ENCODE data around the gene CTIF. TPM values are rescaled to one million over a fixed set of nuclear protein-coding genes. Genes with fewer than 3 reads are reported as not detected.

Gene CTIF
- total RNA-seq, 1 experiment from 2014 or later = 95.8 TPM

- Mint-ChIP-seq H3K27ac (ENCODE audit: low read depth, unreplicated experiment) (no peak overlapping the region), H3K4me3 (ENCODE audit: unreplicated experiment) (no peak overlapping the region), H3K4me1 (ENCODE audit: insufficient read depth, unreplicated experiment) (peaks cover 18% of the 10 kb centered on the region), H3K9me3 (ENCODE audit: unreplicated experiment) (no peaks in the 10 kb centered on the region), H3K36me3 (ENCODE audit: insufficient read depth, unreplicated experiment) (peaks cover 16% of the 10 kb centered on the region), H3K27me3 (ENCODE audit: insufficient read depth, unreplicated experiment) (no peaks in the 10 kb centered on the region)
- DNase-seq (ENCODE audit: unreplicated experiment) = no peak
- ChIA-PET POLR2A (no interaction called here), CTCF (no interaction called here)
- TF ChIP-seq CTCF (IDR thresholded peaks at IDR 0.05; ENCODE audit: unreplicated experiment) = no peak
- intact Hi-C loops (cut with micrococcal nuclease) = no loop called here
- BruUV-seq (replicated peaks) = no TSS peak
Observed at GRCh38 chr18:48594471-48595094, 55.8 kb downstream of the CTIF start.

- ChIA-PET POLR2A (no interaction called here), CTCF (no interaction called here)
- no TSS peak for BruUV-seq (replicated peaks)
- intact Hi-C loops (cut with micrococcal nuclease) = no loop called here
- H3K9me3 Mint-ChIP-seq (ENCODE audit: unreplicated experiment) = no peaks in the 10 kb centered on the region
- H3K4me3 Mint-ChIP-seq (ENCODE audit: unreplicated experiment) = no peak overlapping the region
- no peak for TF ChIP-seq CTCF (IDR thresholded peaks at IDR 0.05; ENCODE audit: unreplicated experiment)
- DNase-seq (ENCODE audit: unreplicated experiment) = no peak
- H3K27ac Mint-ChIP-seq (ENCODE audit: low read depth, unreplicated experiment) = no peak overlapping the region
- H3K36me3 Mint-ChIP-seq (ENCODE audit: insufficient read depth, unreplicated experiment) = peaks cover 16% of the 10 kb centered on the region
- peaks cover 6% of the 10 kb centered on the region for H3K4me1 Mint-ChIP-seq (ENCODE audit: insufficient read depth, unreplicated experiment)
- H3K27me3 Mint-ChIP-seq (ENCODE audit: insufficient read depth, unreplicated experiment) = no peaks in the 10 kb centered on the region
Observed at GRCh38 chr18:48595703-48596218, 56.9 kb downstream of the CTIF start.

GRCh38 chr18:48597110-48597509 lies 58.3 kb downstream of the CTIF start:
- CTCF ChIA-PET = no interaction called here

GRCh38 chr18:48597671-48598070 lies 58.8 kb downstream of the CTIF start:
- H3K27me3 Mint-ChIP-seq (ENCODE audit: insufficient read depth, unreplicated experiment) = no peaks in the 10 kb centered on the region
- peaks cover 5% of the 10 kb centered on the region for H3K9me3 Mint-ChIP-seq (ENCODE audit: unreplicated experiment)
- no peak for TF ChIP-seq CTCF (IDR thresholded peaks at IDR 0.05; ENCODE audit: unreplicated experiment)
- BruUV-seq (replicated peaks) = no TSS peak
- peaks cover 12% of the 10 kb centered on the region for H3K36me3 Mint-ChIP-seq (ENCODE audit: insufficient read depth, unreplicated experiment)
- H3K27ac Mint-ChIP-seq (ENCODE audit: low read depth, unreplicated experiment) = no peak overlapping the region
- intact Hi-C loops (cut with micrococcal nuclease) = no loop called here
- no peak overlapping the region for H3K4me3 Mint-ChIP-seq (ENCODE audit: unreplicated experiment)
- POLR2A ChIA-PET = no interaction called here
- DNase-seq (ENCODE audit: unreplicated experiment) = no peak
- CTCF ChIA-PET = interaction anchor here (0.5 kb wide), 1 partner anchor 11 kb away, joined by 3 read pairs; no protein-coding TSS in a partner anchor
- no peaks in the 10 kb centered on the region for H3K4me1 Mint-ChIP-seq (ENCODE audit: insufficient read depth, unreplicated experiment)

More at GRCh38 chr18:48597110-48597509, 58.3 kb downstream of the CTIF start:
- no TSS peak for BruUV-seq (replicated peaks)
- Mint-ChIP-seq H3K27me3 (ENCODE audit: insufficient read depth, unreplicated experiment) (no peaks in the 10 kb centered on the region), H3K9me3 (ENCODE audit: unreplicated experiment) (no peaks in the 10 kb centered on the region), H3K27ac (ENCODE audit: low read depth, unreplicated experiment) (no peak overlapping the region), H3K4me1 (ENCODE audit: insufficient read depth, unreplicated experiment) (no peaks in the 10 kb centered on the region), H3K36me3 (ENCODE audit: insufficient read depth, unreplicated experiment) (peaks cover 16% of the 10 kb centered on the region), H3K4me3 (ENCODE audit: unreplicated experiment) (no peak overlapping the region)
- no peak for TF ChIP-seq CTCF (IDR thresholded peaks at IDR 0.05; ENCODE audit: unreplicated experiment)
- POLR2A ChIA-PET = no interaction called here
- intact Hi-C loops (cut with micrococcal nuclease) = no loop called here
- DNase-seq (ENCODE audit: unreplicated experiment) = no peak

Data from MCF 10A (cell line).